Inferior parietal cortex (tissue), 1 donor: Measurements from ENCODE around the gene RPUSD1.
"Not testable (repeated sequence)": the region's sequence is repeated elsewhere in the genome, so short reads cannot be mapped to it uniquely, and the experiment has no call there.

Experiments
- DNase-seq: peaks from one replicate; pipeline ENCODE4 v3.0.0-alpha.2; 2016; ENCODE audit errors: extremely low spot score

Gene RPUSD1

GRCh38 chr16:783404-784161 lies 4.6 kb downstream of the RPUSD1 start:
- no peak for DNase-seq

GRCh38 chr16:782766-783403 lies 5.3 kb downstream of the RPUSD1 start:
- DNase-seq: no peak

- DNase-seq: no peak
Observed at GRCh38 chr16:782258-782657, 5.9 kb downstream of the RPUSD1 start.

GRCh38 chr16:781346-782010 lies 6.7 kb downstream of the RPUSD1 start:
- DNase-seq: no peak

GRCh38 chr16:780296-780695 lies 7.9 kb downstream of the RPUSD1 start:
- no peak for DNase-seq

- DNase-seq: no peak
Observed at GRCh38 chr16:779561-779960, 8.6 kb downstream of the RPUSD1 start.

GRCh38 chr16:778909-779527 lies 9.2 kb downstream of the RPUSD1 start:
- DNase-seq: no peak

GRCh38 chr16:778447-778846 lies 9.7 kb downstream of the RPUSD1 start:
- no peak for DNase-seq

- DNase-seq: no peak
Observed at GRCh38 chr16:777826-778225, 10.4 kb downstream of the RPUSD1 start.

- DNase-seq: no peak
Observed at GRCh38 chr16:776824-777223, 11.4 kb downstream of the RPUSD1 start.

GRCh38 chr16:776298-776697 lies 11.9 kb downstream of the RPUSD1 start:
- DNase-seq: not testable (repeated sequence)

GRCh38 chr16:775236-775796 lies 12.9 kb downstream of the RPUSD1 start:
- no peak for DNase-seq

GRCh38 chr16:774086-775001 lies 13.8 kb downstream of the RPUSD1 start:
- no peak for DNase-seq

- no peak for DNase-seq
Observed at GRCh38 chr16:772959-773358, 15.2 kb downstream of the RPUSD1 start.

GRCh38 chr16:770411-770810 lies 17.8 kb downstream of the RPUSD1 start:
- no peak for DNase-seq

GRCh38 chr16:769934-770333 lies 18.2 kb downstream of the RPUSD1 start:
- no peak for DNase-seq

- DNase-seq: no peak
Observed at GRCh38 chr16:769184-769784, 18.9 kb downstream of the RPUSD1 start.

GRCh38 chr16:768428-768827 lies 19.8 kb downstream of the RPUSD1 start:
- DNase-seq: no peak

- no peak for DNase-seq
Observed at GRCh38 chr16:767743-768235, 20.4 kb downstream of the RPUSD1 start.

GRCh38 chr16:766820-767640 lies 21.2 kb downstream of the RPUSD1 start:
- no peak for DNase-seq
